ENCODE results near the gene TRPM3.

Gene TRPM3

GRCh38 chr9:70511858-70512257 is 609.6 kb downstream of the TRPM3 start:
- no peak for DNase-seq (ENCODE audit: extremely low spot score)
- TF ChIP-seq CTCF (IDR thresholded peaks at IDR 0.05; ENCODE audit: control extremely low read depth, extremely low read depth, low read depth, missing control alignments): no peak
- POLR2A ChIA-PET: no interaction called here
- CTCF ChIA-PET: interaction anchor here (1.3 to 3.0 kb wide), 2 partner anchors 11 to 25 kb away, joined by 3 to 18 read pairs; no protein-coding TSS in a partner anchor

- CTCF ChIA-PET: interaction anchor here (0.8 to 3.0 kb wide), 3 partner anchors 9 to 18 kb away, joined by 3 to 18 read pairs (median 4); no protein-coding TSS in a partner anchor
- TF ChIP-seq CTCF (IDR thresholded peaks at IDR 0.05; ENCODE audit: control extremely low read depth, extremely low read depth, low read depth, missing control alignments): peak; percentile 27
- DNase-seq (ENCODE audit: extremely low spot score): peak; percentile 17
- POLR2A ChIA-PET: no interaction called here
These were observed 611.2 kb downstream of the TRPM3 start for GRCh38 chr9:70510157-70510770.

DNA sequence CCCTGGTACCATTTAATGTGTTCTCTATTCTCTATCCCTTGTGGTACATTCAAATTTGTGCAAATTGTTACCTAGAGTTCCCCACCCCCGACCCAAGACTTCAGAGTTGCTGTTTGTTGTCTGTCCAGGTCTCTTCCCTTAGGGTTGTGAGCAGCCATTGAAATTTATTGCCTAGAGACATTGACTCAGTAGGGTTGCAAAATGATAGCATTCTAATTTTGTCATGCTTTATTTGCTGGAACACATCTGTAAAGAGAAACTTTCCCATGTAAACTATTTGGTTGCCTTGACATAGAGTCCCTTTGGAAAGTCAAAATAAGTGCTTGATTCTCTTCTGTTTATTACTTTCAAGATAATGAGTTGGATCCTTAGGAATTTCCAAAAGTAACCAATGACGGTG is 615.3 kb downstream of the TRPM3 start:
- ChIA-PET CTCF (no interaction called here), POLR2A (no interaction called here)
- TF ChIP-seq CTCF (IDR thresholded peaks at IDR 0.05; ENCODE audit: control extremely low read depth, extremely low read depth, low read depth, missing control alignments): no peak
- no peak for DNase-seq (ENCODE audit: extremely low spot score)

DNA sequence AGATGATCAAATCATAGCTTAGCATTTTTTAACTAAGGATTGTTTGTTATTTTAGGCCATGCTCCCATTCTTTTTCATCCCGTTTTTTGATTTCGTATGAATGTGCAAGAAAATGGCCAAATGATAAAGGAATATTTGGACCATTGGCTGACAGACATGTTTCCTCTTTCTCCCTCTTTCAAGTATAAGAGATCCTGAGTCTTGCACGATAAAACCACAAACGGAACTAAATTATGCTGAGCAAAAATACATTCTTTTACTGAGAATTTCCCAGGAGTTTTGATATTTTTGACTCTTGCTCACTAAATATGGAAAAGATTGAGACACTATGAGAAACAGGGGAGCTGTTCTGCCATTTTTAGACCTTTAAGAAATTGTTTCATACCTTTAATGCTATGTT is 616.6 kb downstream of the TRPM3 start:
- no peak for DNase-seq (ENCODE audit: extremely low spot score)
- ChIA-PET POLR2A (no interaction called here), CTCF (interaction anchor here (1.2 to 1.3 kb wide), 2 partner anchors 11 to 15 kb away, joined by 3 to 4 read pairs; no protein-coding TSS in a partner anchor)
- no peak for TF ChIP-seq CTCF (IDR thresholded peaks at IDR 0.05; ENCODE audit: control extremely low read depth, extremely low read depth, low read depth, missing control alignments)

GRCh38 chr9:70502690-70503089 is 618.7 kb downstream of the TRPM3 start:
- no peak for DNase-seq (ENCODE audit: extremely low spot score)
- POLR2A ChIA-PET: no interaction called here
- TF ChIP-seq CTCF (IDR thresholded peaks at IDR 0.05; ENCODE audit: control extremely low read depth, extremely low read depth, low read depth, missing control alignments): no peak
- CTCF ChIA-PET: interaction anchor here (2.9 kb wide), 1 partner anchor 8 kb away, joined by 18 read pairs; no protein-coding TSS in a partner anchor

DNA sequence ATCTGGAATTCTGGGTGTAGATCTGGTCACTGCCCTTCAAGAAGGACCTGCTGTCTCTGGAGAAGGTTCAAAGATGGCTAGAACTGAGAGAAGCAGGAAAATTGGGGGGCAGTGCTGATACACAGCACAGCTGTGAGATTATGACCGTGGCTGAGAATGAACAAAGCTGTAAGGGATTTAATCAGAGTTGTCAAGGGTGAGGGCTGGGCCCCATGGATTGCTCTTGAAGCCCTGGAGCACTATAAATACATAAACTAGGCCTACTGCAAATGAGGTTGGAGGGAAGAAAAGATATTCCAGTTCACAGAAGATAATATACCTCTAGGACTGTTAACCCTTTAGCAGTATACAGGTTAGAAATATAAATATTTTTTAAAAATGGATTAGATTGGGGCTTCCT is 620.6 kb downstream of the TRPM3 start:
- POLR2A ChIA-PET: no interaction called here
- CTCF ChIA-PET: interaction anchor here (1.0 to 2.9 kb wide), 5 partner anchors 9 to 23 kb away, joined by 3 to 18 read pairs (median 4); no protein-coding TSS in a partner anchor
- TF ChIP-seq CTCF (IDR thresholded peaks at IDR 0.05; ENCODE audit: control extremely low read depth, extremely low read depth, low read depth, missing control alignments): no peak
- no peak for DNase-seq (ENCODE audit: extremely low spot score)
